NCI-H510A treated with DMSO at 0.1 percent for 48 hours (cell line): ENCODE results near the gene RPP25L.

ENCODE experiments used
- DNase-seq: peaks from one replicate; lab custom pipeline; 2025; lab: John Stamatoyannopoulos, UW

Gene RPP25L

GRCh38 chr9:34611251-34611810 is 566 bp downstream of the RPP25L start:
- no peak for DNase-seq

GRCh38 chr9:34610434-34611206 is 1.3 kb downstream of the RPP25L start:
- DNase-seq = no peak

- no peak for DNase-seq
Measured at GRCh38 chr9:34607331-34607730, 4.6 kb downstream of the RPP25L start.

GRCh38 chr9:34606905-34607304 is 5.0 kb downstream of the RPP25L start:
- no peak for DNase-seq

- DNase-seq = no peak
Measured at GRCh38 chr9:34606190-34606589, 5.7 kb downstream of the RPP25L start.

- peak; percentile 33 for DNase-seq
Measured at GRCh38 chr9:34603610-34604231, 8.2 kb downstream of the RPP25L start.

- DNase-seq = no peak
Measured at GRCh38 chr9:34601937-34602573, 9.8 kb downstream of the RPP25L start.

GRCh38 chr9:34600908-34601307 is 11.0 kb downstream of the RPP25L start:
- no peak for DNase-seq

GRCh38 chr9:34599546-34599945 is 12.4 kb downstream of the RPP25L start:
- DNase-seq = no peak

- no peak for DNase-seq
Measured at GRCh38 chr9:34594177-34594576, 17.7 kb downstream of the RPP25L start.

- no peak for DNase-seq
Measured at GRCh38 chr9:34592895-34593601, 18.8 kb downstream of the RPP25L start.

GRCh38 chr9:34591917-34592866 is 19.7 kb downstream of the RPP25L start:
- DNase-seq = no peak

GRCh38 chr9:34591248-34591916 is 20.5 kb downstream of the RPP25L start:
- peak; percentile 51 for DNase-seq

GRCh38 chr9:34590381-34591247 is 21.3 kb downstream of the RPP25L start:
- no peak for DNase-seq

GRCh38 chr9:34589636-34590380 is 22.1 kb downstream of the RPP25L start, which contains the start of gene CNTFR:
CNTFR (minus strand) TSS chr9:34589724; CDS start chr9:34568981, 20,743 bp downstream.
- peak; percentile 9 for DNase-seq

- no peak for DNase-seq
Measured at GRCh38 chr9:34588671-34589635, 22.9 kb downstream of the RPP25L start.

GRCh38 chr9:34587271-34587670 is 24.6 kb downstream of the RPP25L start:
- no peak for DNase-seq
